HG02943 (cell line): Measurements from ENCODE around the gene ABL1.
"Not testable (repeated sequence)": the region's sequence is repeated elsewhere in the genome, so short reads cannot be mapped to it uniquely, and the experiment has no call there.

Experiments
- ATAC-seq: cut with Tn5 transposase; IDR thresholded peaks from one replicate; pipeline ENCODE4 v1.9.1; 2021; ENCODE audit warnings: mild to moderate bottlenecking, low read depth, moderate library complexity; ENCODE audit not compliant: unreplicated experiment

The ABL1 gene

GRCh38 chr9:130900701-130901497, 65.8 kb downstream of the ABL1 start:
- no peak for ATAC-seq

- ATAC-seq, result no peak
These were observed 66.6 kb downstream of the ABL1 start for GRCh38 chr9:130901498-130902203.

- no peak for ATAC-seq
These were observed 67.4 kb downstream of the ABL1 start for GRCh38 chr9:130902204-130903185.

- ATAC-seq, result no peak
These were observed 68.4 kb downstream of the ABL1 start for GRCh38 chr9:130903194-130904069.

DNA sequence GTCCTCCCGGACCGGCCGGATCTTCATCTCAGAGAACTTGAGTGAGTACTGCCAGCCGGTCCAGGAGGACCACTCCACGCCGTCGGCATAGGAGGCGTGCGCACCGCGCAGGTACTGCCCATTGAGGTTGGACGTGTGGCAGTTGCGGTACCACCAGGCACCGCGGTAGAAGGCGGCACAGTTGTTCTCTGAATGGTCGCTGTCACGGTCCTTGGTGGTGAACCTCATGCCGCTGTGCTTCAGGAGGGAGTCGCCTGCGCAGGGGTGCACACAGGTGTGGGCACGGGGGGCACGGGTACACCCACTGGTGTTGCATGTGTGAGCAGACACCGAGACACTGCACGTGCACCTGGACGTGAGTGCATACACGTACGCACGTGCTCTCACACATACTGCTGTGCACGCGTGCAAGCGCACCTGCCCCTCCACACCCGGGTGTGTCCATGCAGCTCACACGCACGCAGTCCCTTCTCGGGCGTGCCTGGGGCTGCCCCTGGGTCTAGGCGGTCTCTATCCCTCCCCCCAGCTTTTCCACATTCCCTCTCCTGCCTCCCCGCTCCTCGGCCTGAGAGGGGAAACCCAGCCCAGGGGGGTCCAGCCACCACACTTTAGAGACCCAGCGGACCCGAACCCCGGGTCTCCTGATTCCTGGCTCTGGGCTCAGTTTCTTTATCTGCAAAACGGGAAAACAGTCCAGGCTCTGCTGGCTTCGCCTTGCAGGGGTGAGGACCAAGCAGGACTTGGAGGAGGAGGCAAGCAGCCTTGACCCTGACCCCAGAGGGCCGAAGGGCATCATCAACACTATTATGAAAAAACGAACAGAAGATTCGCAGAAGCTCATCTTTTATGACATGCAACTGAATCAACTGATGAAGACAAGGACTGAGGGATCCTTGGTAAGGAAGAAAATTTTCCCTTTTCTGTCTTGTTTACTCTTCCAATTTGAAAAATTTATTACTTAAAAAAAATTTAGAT, 69.3 kb downstream of the ABL1 start:
- ATAC-seq, result no peak

DNA sequence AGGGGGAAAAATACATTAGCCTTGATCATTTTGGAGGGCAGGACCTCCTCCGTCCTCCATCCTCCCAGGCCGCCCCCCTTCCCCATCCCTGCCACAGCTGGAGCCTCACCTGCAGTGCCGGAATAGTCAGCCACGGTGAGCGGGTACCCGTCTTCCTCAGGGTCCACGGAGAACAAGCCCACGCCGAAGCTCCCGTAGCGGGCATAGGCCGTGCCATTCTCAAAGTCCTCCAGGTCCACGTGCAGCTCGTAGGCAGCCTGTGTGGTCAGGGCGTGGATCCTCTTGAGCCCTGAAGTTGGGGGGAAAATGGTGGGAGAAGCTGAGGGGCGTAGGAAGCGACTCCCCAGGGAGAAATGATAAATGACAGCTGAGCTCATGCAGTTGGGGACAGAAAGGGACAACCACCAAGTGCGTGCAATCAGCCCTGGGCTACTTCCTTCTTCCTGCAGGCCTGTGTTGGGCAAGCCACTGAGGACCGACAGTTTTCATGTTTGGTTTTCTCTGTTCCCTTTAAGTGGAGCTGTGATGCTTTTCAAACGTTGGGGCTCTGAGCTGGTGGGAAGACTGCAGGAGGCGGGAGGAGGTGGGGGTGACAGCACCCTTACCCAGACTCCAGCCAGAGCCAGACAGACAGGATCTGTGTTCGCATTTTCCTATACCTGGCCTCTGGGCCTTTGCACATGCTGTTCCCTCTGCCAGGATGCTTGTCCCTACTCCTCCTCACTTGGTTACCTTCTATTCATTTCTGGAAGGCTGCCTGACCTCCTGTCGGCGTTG, 70.3 kb downstream of the ABL1 start:
- ATAC-seq, result no peak

DNA sequence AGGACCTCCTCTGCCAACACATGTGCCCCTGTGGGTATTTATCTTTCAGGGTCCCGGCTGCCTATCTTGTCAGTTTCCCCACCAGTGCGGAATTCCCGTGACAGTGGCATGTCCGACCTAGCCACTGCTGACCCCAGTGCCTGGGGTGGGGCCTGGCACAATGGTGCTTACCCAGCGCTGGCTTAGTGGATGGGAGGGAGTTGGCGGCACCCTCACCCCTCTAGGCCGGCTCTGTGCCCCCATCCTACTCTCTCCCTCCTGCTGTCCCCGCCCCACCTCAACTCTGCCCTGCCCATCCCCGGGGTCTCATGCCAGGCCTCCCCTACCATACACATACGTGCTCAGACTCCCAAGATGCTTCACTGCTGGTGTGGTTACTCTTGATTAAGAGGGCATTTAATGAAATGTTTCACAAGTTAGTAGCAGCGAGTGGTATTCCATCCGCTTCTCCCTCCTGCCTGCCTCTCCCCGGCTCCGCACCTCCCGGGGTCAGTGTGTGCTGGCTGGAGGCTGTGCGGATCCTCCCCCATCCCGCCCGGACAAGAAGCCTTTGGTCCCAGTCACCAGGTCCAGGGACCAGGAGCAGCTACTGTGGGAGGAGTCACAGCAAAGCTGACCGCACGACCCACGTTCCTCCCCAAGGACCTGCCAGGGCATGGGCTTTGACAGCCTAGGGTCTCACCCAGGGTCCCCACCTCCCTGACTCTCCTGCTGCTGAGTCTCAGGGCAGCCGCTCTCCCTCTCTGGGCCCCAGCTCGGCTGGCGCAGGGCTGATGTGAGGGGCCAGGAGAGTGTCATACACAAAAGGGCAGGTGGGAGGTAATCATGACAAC, 71.1 kb downstream of the ABL1 start:
- ATAC-seq, result no peak

DNA sequence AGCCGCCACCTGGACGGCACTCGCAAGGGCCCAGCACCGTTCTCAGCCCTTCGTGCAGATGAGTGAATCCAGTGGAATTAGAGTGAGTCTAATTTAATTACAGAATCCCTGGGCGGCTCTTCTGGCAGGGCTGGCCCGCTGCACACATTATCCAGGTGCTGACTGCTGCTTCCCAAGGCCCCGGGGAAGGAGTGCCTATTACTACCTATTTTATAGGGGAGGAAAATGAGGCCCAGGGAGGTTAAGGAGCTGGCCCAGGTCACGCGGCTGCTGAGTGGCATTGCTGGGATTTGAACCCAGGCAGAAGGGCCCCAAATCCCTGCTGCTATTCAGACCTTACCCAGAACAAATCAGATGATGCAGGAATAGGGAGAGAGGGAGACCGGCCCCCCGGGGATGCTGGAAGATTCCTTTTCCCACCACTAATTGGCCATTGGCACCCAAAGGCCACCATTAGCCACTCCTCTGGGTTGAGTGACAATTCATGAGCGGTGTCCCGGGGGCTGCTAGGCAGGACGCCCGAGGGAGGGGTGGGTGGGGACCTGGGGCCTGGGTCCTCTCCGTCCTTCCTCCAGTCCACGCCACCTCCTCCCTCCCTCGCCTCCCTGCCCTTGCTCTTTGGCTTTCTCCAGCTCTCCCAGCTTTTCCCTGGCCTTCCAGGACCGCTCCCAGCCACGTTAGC, 71.8 kb downstream of the ABL1 start:
- no peak for ATAC-seq

DNA sequence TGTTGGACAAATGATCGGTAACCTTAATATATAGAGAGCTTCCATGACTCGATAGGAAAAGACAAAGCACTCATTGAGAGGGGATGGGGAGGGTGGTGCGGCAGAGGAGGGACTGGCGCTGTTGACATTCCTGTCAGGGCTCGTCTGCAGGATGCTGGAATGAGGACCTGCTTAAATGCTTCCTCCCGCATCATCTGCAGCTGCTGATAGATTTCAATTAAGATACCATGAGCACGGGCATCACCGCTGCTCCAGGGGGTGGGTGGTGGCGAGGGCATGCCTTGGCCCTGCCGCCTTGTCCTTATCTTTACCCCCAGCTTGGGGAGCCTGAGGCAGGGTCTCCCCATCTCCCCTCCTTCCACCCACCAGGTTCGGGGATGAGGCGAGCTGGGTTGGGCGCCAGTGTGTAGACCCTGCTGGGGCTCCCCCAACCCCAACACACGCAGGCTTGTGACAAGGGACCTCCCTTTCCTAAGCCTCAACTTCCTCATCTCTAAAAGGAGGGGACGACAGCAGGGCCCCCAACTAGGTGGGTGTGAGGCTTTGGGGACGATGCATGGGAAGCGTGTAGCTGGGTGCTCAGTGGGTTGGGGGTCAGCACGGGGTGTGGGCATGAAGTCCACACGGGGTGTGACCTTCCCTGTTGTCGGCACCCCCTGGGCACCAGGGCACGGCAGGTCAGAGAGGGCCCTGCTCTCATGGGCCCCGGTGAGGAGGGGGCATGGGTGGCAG, 73.3 kb downstream of the ABL1 start:
- ATAC-seq, result no peak

DNA sequence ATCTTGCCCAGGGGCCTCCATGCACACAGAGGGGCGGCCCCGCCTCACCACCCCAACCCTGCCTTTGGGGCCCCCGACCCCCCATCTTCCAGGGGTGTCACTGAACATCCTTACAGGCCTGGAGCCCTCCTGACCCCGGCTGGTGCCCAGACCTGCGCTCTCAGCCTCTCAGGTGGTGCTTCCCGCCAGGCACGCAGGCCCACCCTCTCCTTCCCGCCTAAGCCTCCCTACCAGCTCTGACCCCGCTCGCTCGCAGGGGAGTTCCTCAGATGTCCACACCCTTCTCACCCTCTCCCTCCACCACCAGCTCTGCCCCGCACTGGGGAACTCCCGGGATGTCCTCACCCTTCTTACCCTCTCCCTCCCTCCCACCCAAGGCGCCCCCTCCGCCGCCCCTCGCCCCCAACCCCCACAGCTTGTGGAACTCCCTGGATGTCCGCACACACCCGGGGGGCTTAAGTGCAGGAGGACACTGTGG, 73.9 kb downstream of the ABL1 start:
- no peak for ATAC-seq

GRCh38 chr9:130910041-130910440, 75.0 kb downstream of the ABL1 start:
- not testable (repeated sequence) for ATAC-seq

GRCh38 chr9:130910670-130911069, 75.6 kb downstream of the ABL1 start:
- not testable (repeated sequence) for ATAC-seq

DNA sequence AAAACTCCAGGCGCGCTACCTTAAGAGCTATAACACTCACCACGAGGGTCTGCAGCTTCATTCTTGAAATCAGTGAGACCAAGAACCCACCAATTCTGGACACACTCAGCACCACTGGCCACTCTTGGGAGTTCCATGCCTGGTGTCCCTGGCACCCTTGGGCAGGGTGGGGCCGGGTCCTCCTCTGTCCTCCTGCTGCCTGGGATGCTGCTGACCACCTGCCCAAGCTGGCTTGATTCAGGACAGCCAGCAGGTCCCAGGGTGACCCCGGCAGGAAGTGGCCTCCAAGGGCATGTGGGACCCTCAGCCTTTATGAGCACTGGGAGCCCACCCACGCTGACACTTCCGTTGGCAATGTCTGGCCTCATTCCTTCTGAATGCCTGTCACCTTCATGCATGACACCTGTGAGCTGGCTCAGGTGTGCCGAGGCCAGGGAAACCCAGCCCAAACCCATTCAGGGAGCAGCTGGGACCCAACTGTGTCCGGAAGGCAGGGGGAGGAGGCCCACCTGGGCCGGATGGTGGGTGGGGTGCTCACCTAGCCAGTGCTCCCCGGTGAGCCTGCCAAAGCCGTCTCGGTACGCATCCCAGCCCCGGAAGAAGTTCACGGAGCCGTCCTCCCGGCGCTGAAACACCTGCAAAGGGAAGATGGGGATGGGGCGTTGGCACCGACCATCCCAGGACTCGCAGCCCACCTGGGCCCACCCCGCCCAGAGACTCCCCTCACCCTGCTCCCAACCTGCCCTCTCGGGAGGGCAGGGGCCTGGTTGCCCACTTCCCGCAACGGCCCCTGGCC, 76.4 kb downstream of the ABL1 start:
- no peak for ATAC-seq

DNA sequence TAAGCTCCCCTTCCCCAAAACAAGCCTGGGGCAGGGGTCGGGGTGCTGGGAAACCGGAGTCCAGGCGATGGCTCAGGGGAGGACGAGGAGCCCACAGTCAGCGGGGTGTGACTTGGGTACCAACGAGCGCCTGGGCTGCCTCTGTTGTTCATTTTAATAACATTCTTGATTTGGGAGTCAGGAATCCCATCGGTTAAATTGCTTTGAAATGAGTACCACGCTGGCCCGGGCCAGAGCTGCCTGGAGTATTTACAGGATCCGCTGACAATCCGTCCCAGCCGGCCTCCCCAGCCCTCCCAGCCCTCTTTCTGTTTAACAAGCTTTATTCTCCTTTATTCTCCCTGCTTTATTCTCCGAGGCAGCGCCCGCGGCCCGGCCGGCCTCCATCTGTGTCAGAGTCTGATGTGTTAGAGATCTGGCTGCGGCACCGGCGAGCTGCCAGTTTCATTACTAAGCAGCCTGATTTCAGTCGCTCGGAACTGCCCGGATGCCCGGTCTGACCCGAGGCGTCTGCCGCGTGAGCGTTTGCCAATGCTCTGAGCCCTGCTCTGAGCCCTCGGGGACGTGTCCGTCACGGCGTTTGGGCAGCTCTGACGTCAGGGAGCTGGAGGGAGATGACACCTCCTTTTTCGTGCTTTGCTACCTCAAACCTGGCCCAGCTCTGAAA, 78.0 kb downstream of the ABL1 start:
- no peak for ATAC-seq
